GM12878 (cell line): Measurements from ENCODE around the gene CENPE. TPM values are rescaled to one million over a fixed set of nuclear protein-coding genes. Genes with fewer than 3 reads are reported as not detected.

ENCODE experiments used
- CREB1 ChIP-seq: IDR thresholded peaks from 2 replicates; pipeline ENCODE4 v1.6.1; 2012; ENCODE audit warnings: low read depth, mild to moderate bottlenecking, inconsistent platforms
- CUX1 ChIP-seq: IDR thresholded peaks from 2 replicates; pipeline ENCODE4 v1.6.1; 2012; ENCODE audit warnings: improper control_type of control experiment, low read depth, low read length; ENCODE audit not compliant: insufficient replicate concordance
- E2F4 ChIP-seq: IDR thresholded peaks from 2 replicates; pipeline ENCODE4 v1.6.1; 2012; ENCODE audit warnings: low read depth, low read length, improper control_type of control experiment
- IKZF1 ChIP-seq: fragments of 450-650 bp; conservative IDR thresholded peaks from 2 replicates; pipeline ENCODE4 v1.6.1; 2017; ENCODE audit warnings: antibody characterized with exemption, mild to moderate bottlenecking
- IRF4 ChIP-seq: IDR thresholded peaks from 2 replicates; pipeline ENCODE4 v1.6.1; 2011; ENCODE audit warnings: low read depth, low read length
- IRF5 ChIP-seq: fragments of 450-650 bp; IDR thresholded peaks from 2 replicates; pipeline ENCODE4 v1.6.1; 2017; ENCODE audit warnings: borderline replicate concordance
- POLR2AphosphoS5 ChIP-seq: IDR thresholded peaks from 2 replicates; pipeline ENCODE4 v1.6.1; 2011; ENCODE audit warnings: mild to moderate bottlenecking, low read length, inconsistent platforms
- RAD51 ChIP-seq: fragments of 450-650 bp; IDR thresholded peaks from 2 replicates; pipeline ENCODE4 v1.6.1; 2016; ENCODE audit warnings: moderate library complexity, mild to moderate bottlenecking, inconsistent platforms
- REST ChIP-seq: IDR thresholded peaks from 2 replicates; pipeline ENCODE4 v1.6.1; 2012; ENCODE audit warnings: mild to moderate bottlenecking, low read depth, low read length
- SIX5 ChIP-seq: IDR thresholded peaks from 2 replicates; pipeline ENCODE4 v1.6.1; 2011; ENCODE audit warnings: mild to moderate bottlenecking, low read depth, low read length, moderate library complexity; ENCODE audit not compliant: severe bottlenecking
- SREBF1 ChIP-seq: IDR thresholded peaks from 2 replicates; pipeline ENCODE4 v1.6.1; 2012; ENCODE audit warnings: mild to moderate bottlenecking, low read length
- SREBF2 ChIP-seq: IDR thresholded peaks from 2 replicates; pipeline ENCODE4 v1.6.1; 2012; ENCODE audit warnings: mild to moderate bottlenecking, low read length
- TAF1 ChIP-seq: IDR thresholded peaks from 2 replicates; pipeline ENCODE4 v1.6.1; 2011; ENCODE audit warnings: mild to moderate bottlenecking, low read depth, low read length, borderline replicate concordance
- ZBTB11 ChIP-seq: fragments of 450-650 bp; formaldehyde crosslinking; IDR thresholded peaks from 2 replicates; pipeline ENCODE4 v1.5.0; 2022; ENCODE audit warnings: mild to moderate bottlenecking, missing genetic modification characterization
- polyA plus RNA-seq, 11 experiments: library from polyadenylated mRNA; depleted of rRNA in 4 of 11; unstranded in 6 of 11; stranded (reverse) in 5 of 11; fragments of >200 nt; fragmentation: Nextera tagmentation in 4 of 11; fragmentation: Illumina TruSeq in 1 of 11; extraction: Ambion mirVana in 4 of 11; extraction: Trizol in 1 of 11; gene quantifications; 1 replicate in 1 of 11; 2 replicates in 10 of 11; pipeline versions ENCODE4 v1.2.1 to v1.2.3, GENCODE V29; 2011 to 2016; ENCODE audit warnings: inconsistent platforms in 2 of 11, missing spikeins in 2 of 11, low read depth in 1 of 11
- total RNA-seq, 4 experiments: library from RNA; depleted of rRNA in 3 of 4; stranded (reverse); fragments of >200 nt in 3 of 4; fragmentation: Illumina TruSeq in 1 of 4; extraction: Trizol in 1 of 4; gene quantifications; 2 replicates each; pipeline versions ENCODE4 v1.2.1 to v1.2.3, GENCODE V29; 2013 to 2021

CENPE gene
- total and polyA plus RNA-seq, 10 of the 15 experiments (the other 5 are each of a cell fraction or from before 2014, with no cell fraction given): 10.2 to 53.6 (median 25.2) TPM

- no peak for TF ChIP-seq ZBTB11
- 0 out of 2 replicates have a peak, but pooled peaks have one; percentile 37 for TF ChIP-seq POLR2AphosphoS5
- TF ChIP-seq IKZF1: peak; percentile 68; the same call in 1 of the 2 replicates
- peak; percentile 42; the same call in 1 of the 2 replicates for TF ChIP-seq CREB1
- no peak for TF ChIP-seq RAD51
- TF ChIP-seq E2F4: no peak
- TF ChIP-seq IRF5: no peak
- TF ChIP-seq REST: no peak
- TF ChIP-seq TAF1: no peak
- no peak for TF ChIP-seq CUX1
- peak; percentile 92 for TF ChIP-seq SIX5
- TF ChIP-seq SREBF1: peak; percentile 74
- 0 out of 2 replicates have a peak, but pooled peaks have one; percentile 20 for TF ChIP-seq IRF4
- no peak for TF ChIP-seq SREBF2
These were observed 98.3 kb downstream of the CENPE start, which contains the start of gene BDH2 (continued) for GRCh38 chr4:103099691-103100392.
